Ascending aorta (tissue), 2 donors: ENCODE measurements around the gene TMEM132D. TPM values are rescaled to one million over a fixed set of nuclear protein-coding genes. Genes with fewer than 3 reads are reported as not detected.

Experiments used
- DNase-seq, 2 donors: peaks; one replicate each; pipeline ENCODE4 v3.0.0-alpha.2; 2019; ENCODE audit warnings: low spot score in 2 of 2
- H3K27ac ChIP-seq, 2 donors: fragments of 200-600 bp; sonication (generic); one replicate each; pipeline ENCODE4 v1.5.1; 2016 to 2017; ENCODE audit warnings: mild to moderate bottlenecking in 1 of 2
- H3K27me3 ChIP-seq: fragments of 200-600 bp; sonication (generic); one replicate; pipeline ENCODE4 v1.5.1; 2017
- H3K36me3 ChIP-seq, 2 donors: fragments of 200-600 bp; sonication (generic); one replicate each; pipeline ENCODE4 v1.5.1; 2016
- H3K4me1 ChIP-seq, 2 donors: fragments of 200-600 bp; sonication (generic); one replicate each; pipeline ENCODE4 v1.5.1; 2016 to 2017; ENCODE audit warnings: mild to moderate bottlenecking in 1 of 2
- H3K4me3 ChIP-seq, 2 donors: fragments of 200-600 bp; sonication (generic); one replicate each; pipeline ENCODE4 v1.5.1; 2016 to 2017; ENCODE audit warnings: mild to moderate bottlenecking in 1 of 2
- H3K9me3 ChIP-seq, 2 donors: fragments of 200-600 bp; sonication (generic); one replicate each; pipeline ENCODE4 v1.5.1; 2016
- intact Hi-C: fragments of 100-400 bp; cut with DNase I; formaldehyde crosslinking; loops from one replicate; pipeline ENCODE4 v1.15.1; 2023
- total RNA-seq: library from RNA; depleted of rRNA; stranded (reverse); fragments of >200 nt; gene quantifications from one replicate; pipeline ENCODE4 v1.1.0, GENCODE V29; 2016
- TF ChIP-seq, protein P1 (sequence below), 3 experiments: fragments of 200-600 bp in 2 of 3; fragments of 450-650 bp in 1 of 3; sonication (generic) in 2 of 3; IDR thresholded peaks; one replicate each; pipeline ENCODE4 v1.5.1; 2016 to 2019; ENCODE audit warnings: antibody characterized with exemption in 3 of 3, mild to moderate bottlenecking in 1 of 3, moderate library complexity in 1 of 3

Gene TMEM132D
- total RNA-seq, 1 donor from 2014 or later: not detected

DNA sequence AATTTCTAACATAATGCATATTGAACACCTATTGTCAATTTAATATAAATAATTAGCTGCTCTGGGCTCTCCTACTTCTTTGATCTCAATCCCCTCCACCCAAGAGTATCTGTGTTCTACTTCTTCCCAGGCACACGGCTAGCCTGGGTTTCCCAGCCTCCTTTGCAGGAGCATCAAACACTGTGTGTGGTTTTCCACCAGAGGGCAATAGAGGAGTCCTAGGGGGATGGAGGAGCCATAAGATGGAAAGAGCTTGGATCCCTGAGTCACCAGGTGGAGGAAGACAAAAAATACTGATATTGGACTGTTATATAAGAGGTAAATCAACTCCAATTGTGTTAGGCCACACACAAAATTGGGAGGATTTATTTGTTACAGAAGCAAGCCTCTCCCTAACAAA, 716.9 kb downstream of the TMEM132D start:
- Histone ChIP-seq H3K27me3 (no peaks in the 10 kb centered on the region), H3K27ac (no peak overlapping the region), H3K4me1 (no peaks in the 10 kb centered on the region), H3K36me3 (no peaks in the 10 kb centered on the region), H3K9me3 (no peaks in the 10 kb centered on the region), H3K4me3 (no peak overlapping the region)
- no peak for DNase-seq
- intact Hi-C loops: no loop called here
- TF ChIP-seq, protein P1, sequence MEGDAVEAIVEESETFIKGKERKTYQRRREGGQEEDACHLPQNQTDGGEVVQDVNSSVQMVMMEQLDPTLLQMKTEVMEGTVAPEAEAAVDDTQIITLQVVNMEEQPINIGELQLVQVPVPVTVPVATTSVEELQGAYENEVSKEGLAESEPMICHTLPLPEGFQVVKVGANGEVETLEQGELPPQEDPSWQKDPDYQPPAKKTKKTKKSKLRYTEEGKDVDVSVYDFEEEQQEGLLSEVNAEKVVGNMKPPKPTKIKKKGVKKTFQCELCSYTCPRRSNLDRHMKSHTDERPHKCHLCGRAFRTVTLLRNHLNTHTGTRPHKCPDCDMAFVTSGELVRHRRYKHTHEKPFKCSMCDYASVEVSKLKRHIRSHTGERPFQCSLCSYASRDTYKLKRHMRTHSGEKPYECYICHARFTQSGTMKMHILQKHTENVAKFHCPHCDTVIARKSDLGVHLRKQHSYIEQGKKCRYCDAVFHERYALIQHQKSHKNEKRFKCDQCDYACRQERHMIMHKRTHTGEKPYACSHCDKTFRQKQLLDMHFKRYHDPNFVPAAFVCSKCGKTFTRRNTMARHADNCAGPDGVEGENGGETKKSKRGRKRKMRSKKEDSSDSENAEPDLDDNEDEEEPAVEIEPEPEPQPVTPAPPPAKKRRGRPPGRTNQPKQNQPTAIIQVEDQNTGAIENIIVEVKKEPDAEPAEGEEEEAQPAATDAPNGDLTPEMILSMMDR (IDR thresholded peaks at IDR 0.05): no peak

DNA sequence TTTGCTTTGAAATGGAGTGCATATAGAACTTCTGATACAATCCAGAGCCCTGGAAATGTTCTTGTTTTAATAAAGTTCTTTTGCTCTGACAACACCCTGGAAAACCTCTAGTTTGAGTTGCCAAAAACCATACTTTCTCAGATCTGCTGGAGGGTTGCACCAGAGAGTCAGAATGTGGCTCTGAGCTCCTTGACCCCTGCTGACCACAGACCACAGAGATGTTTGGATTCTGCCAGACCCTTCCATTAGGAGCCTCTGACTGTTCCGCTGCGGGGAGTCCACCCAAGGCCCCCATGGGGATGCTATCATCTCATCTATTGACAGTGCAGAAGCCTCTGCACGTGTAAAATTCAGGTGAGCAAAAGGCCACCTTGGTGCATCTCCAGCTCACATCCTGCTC, 718.0 kb downstream of the TMEM132D start:
- no peak for DNase-seq
- H3K27ac ChIP-seq: no peak overlapping the region
- H3K4me1 ChIP-seq: no peaks in the 10 kb centered on the region
- TF ChIP-seq, protein P1 (IDR thresholded peaks at IDR 0.05): no peak
- H3K27me3 ChIP-seq: no peaks in the 10 kb centered on the region
- H3K9me3 ChIP-seq: no peaks in the 10 kb centered on the region
- intact Hi-C loops: no loop called here
- no peak overlapping the region for H3K4me3 ChIP-seq
- no peaks in the 10 kb centered on the region for H3K36me3 ChIP-seq

DNA sequence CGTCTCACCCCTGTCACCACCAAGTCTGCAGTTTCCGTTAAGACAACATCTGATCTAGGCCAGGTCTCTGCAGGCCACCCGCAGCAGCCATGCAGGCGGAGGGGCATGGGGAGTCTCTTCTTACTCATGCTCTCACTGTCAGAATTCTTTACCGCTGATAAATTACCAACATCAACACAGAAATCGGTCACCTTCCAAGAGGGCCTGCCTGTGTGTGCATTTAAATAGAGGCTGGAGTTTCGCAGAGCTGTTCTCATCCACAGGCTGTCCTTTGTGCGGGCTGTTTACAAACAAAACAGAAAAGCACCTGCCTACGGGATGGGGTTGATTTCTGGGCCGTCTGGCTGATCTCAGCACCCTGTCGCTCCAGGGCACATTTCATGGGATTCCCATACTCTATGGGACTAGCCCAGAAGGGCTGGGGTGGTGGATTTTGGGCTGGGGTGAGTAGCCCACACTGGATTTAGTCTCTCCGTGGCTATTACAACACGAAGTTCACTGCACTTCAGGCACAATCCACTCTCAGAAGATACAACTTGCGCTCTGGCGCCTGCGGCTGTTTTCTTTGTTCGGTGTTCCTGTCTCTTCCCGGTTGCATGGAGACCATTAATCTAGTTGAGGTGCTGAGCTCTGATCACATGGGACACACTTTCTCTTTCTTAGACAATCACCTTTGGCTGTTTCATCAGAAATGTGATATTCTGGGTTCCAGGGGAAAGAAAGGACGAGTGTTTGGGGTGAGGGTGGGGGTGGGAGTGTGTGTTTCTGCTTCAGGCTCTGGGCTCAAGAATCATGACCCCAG, 719.5 kb downstream of the TMEM132D start:
- H3K27ac ChIP-seq: no peak overlapping the region
- TF ChIP-seq, protein P1 (IDR thresholded peaks at IDR 0.05): no peak
- intact Hi-C loops: no loop called here
- DNase-seq: no peak
- no peak overlapping the region for H3K4me3 ChIP-seq
- no peaks in the 10 kb centered on the region for H3K36me3 ChIP-seq
- H3K9me3 ChIP-seq: no peaks in the 10 kb centered on the region
- H3K27me3 ChIP-seq: no peaks in the 10 kb centered on the region
- H3K4me1 ChIP-seq: no peaks in the 10 kb centered on the region

DNA sequence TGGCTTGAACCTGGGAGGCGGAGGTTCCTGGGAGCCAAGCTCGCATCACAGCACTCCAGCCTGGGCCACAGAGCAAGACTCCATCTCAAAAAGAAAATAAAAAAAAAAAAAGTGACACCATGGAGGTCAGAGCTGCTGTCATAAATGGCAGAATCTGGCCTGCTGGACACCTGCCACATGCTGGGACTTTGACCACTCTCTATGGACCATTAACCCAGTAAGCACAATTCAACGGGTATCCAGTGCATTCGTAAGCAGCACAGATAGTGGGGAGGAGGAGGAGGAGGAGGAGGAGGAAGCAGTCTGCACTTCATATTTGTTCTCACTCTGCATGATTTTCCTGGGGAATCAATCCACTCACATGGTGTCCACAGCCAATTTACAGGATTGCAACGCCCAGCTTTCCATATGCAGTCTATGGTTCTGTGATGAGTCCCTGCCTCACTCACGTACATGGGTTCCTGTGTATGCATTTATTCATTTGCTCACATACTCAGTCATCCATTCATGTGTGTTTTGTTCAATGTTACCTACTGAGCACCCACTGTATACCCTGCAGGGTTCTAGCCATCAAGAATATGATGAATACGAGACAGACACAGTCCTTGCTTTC, 723.8 kb downstream of the TMEM132D start:
- no peaks in the 10 kb centered on the region for H3K27me3 ChIP-seq
- H3K9me3 ChIP-seq: no peaks in the 10 kb centered on the region
- DNase-seq: no peak
- intact Hi-C loops: no loop called here
- TF ChIP-seq, protein P1 (IDR thresholded peaks at IDR 0.05): no peak
- no peak overlapping the region for H3K4me3 ChIP-seq
- H3K36me3 ChIP-seq: no peaks in the 10 kb centered on the region
- no peak overlapping the region for H3K27ac ChIP-seq
- no peaks in the 10 kb centered on the region for H3K4me1 ChIP-seq

DNA sequence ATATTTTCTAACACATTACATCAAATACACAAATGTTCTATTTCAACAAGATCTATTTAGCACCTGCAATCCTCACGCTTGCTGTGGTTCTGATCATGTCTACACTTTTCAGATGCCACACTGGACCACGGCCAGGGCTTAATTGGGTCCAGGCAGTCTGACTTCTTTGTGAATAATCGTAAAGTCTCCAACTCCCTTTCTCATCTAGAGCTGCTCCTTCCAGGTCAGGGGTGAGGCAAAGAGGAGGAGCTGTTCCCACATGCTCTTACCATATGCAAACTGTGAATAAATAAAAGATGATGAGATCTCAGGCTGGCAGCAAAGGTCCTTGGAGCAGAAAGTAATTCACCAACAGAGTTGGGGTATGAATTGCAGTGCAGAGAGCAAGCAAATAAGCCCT, 733.9 kb downstream of the TMEM132D start:
- no peaks in the 10 kb centered on the region for H3K27me3 ChIP-seq
- TF ChIP-seq, protein P1 (IDR thresholded peaks at IDR 0.05): no peak
- no peak overlapping the region for H3K27ac ChIP-seq
- H3K4me1 ChIP-seq: no peaks in the 10 kb centered on the region
- intact Hi-C loops: no loop called here
- no peaks in the 10 kb centered on the region for H3K9me3 ChIP-seq
- no peak for DNase-seq
- no peak overlapping the region for H3K4me3 ChIP-seq
- H3K36me3 ChIP-seq: no peaks in the 10 kb centered on the region
